Glomerular visceral epithelial cell (primary cell): ENCODE results near the gene ERVFRD-1.
A peak's percentile ranks its signal among the peaks of the same experiment; 100 is the strongest.

Experiments used
- DNase-seq: peaks from one replicate; pipeline ENCODE4 v3.0.0-alpha.2; 2016; ENCODE audit errors: extremely low spot score

ERVFRD-1 gene

DNA sequence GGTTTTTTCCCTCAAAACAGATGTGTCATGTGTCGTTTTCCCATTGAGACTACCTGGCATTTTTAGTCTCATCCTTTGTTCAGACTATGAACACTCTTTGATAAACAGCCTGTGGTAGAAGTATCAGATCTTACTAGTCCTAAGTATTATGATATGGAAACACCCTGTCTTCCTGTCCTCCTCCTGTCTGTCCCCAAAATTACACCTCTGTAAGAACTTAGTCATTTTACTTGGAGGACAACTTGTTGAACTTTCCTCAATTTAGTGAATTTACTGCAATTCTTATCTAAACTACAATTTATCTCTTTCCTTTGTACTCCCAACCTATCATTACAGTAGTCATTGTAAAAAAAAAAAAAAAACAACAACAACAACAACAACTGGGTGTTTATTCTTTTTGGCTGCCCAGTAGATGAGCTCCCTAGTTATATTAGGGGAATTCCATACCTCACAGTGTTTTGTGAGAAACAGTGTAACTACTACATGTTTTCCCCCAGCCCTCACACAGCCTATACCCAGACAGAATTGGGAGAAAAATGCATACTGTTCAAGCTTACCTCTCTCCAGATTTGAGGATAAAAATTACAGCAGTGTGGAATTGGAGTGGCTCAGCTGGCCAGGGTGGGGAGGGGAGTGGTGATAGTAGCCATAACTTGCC is 18.5 kb upstream of the ERVFRD-1 start:
- DNase-seq, result no peak

DNA sequence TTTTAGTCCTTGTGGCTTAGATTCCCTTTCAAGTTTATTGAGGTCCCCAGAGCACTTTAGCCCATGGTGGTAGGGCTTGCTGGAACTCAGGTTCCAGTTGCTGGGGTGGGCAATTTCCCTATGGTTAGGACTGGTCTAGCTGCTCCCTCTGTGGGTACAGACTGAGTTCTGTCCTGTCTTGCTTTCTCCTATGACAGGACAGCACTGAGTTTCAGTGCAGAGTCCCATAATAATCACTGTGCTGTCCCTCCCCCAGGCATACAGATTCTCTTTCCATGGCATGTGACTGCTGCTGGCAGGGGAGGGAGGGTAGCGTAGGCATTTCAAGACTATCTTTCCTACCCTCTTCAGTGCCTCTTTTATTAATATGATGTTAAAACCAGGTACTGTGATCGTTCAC is 17.1 kb upstream of the ERVFRD-1 start:
- no peak for DNase-seq

DNA sequence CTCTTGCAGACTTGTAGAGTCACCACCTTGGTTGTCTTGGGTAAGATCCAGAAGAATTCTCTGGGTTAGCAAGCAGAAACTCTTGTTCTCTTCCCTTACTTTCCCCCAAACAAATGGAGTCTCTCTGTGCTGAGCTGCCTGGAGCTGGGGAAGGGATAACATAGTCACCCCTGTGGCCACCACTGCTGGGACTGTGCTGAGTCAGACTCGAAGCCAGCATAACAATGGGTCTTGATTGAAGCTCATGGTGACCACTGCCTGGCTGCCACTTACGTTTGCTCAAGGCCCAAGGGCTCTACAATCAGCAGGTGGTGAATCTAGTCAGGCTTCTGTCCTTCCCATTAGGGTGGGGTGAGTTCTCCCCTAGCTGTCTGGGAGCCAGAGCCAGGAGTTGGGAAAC is 15.4 kb upstream of the ERVFRD-1 start:
- no peak for DNase-seq

DNA sequence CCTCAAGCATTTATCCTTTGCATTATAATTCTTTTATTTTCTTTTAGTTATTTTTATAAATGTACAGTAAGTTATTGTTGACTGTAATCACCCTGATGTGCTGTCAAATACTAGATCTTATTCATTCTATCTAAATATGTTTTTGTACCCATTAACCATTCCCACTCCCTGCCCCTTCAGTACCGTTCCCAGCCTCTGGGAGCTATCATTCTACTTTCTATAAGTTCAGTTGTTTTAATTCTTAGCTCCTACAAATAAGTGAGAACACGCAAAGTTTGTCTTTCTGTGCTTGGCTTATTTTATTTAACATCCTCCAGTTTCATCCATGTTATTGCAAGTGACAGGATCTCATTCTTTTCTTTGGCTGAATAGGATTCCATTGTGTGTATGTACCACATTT is 12.5 kb upstream of the ERVFRD-1 start:
- DNase-seq, result no peak

DNA sequence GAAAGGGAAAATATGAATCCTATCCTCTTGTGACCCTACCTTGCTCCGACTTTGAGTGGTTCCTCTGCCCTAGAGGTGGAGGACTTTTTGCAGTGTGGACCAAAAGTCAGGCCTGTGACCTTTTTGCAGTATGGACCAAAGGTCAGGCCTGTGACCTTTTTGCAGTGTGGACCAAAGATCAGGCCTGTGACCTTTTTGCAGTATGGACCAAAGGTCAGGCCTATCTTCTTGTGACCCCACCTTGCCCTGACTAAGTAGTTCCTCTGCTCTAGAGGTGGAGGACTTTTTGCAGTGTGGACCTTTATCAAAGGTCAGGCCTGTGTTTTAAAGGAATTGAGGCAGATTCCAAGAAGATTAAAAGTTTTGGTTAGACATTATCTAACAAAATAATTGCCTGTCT is 10.9 kb upstream of the ERVFRD-1 start:
- no peak for DNase-seq

DNA sequence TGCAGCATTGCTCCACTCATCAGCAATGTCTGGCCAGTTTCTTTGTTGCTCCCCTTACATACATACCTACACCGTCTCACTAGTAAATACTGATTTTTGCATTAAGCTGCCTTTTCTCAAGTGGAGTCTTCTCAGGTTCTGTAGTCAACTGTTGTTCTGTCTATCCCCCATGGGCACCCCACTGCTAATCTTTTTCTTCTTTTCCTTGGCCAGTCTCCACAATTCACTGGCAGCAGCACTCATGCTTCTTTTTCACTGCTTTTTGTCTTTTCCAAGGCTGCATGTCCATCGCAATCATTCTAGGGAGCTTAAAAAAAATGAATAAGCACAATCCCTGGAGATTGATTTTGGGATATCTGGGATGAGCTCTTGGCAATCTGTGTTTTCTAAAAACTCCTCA is 10.3 kb upstream of the ERVFRD-1 start:
- DNase-seq, result no peak

DNA sequence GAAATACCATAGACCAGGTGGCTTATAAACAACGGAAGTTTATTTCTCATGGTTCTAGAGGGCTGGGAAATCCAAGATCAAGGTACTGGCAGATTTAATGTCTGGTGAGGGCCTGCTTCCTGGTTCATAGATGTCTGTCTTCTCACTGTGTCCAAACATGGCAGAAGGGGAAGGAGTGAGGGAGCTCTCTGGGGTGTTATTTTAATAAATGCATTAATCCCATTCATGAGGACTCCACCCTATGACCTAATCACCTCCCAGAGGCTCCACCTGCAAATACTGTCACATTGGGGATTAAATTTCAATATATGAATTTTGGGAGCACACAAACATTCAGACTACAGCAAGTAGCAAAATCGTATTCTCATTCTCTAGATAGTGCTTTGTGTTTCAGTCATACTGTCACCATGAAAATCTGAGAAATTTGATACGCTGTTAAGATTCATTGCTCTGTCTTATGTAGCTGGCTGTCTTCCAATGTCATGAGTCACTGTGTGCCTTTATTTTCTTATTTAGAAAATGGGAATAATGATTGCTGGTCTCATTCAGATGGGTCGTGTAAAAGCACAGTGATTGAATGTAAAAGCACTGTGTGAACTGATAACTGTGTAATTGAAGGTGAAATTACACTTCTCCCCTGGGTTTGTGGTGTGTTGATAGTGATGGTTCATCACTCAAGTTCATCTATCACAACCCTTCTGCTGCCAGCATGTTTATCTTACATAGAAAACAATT is 8.9 kb upstream of the ERVFRD-1 start:
- peak; percentile 19 for DNase-seq

DNA sequence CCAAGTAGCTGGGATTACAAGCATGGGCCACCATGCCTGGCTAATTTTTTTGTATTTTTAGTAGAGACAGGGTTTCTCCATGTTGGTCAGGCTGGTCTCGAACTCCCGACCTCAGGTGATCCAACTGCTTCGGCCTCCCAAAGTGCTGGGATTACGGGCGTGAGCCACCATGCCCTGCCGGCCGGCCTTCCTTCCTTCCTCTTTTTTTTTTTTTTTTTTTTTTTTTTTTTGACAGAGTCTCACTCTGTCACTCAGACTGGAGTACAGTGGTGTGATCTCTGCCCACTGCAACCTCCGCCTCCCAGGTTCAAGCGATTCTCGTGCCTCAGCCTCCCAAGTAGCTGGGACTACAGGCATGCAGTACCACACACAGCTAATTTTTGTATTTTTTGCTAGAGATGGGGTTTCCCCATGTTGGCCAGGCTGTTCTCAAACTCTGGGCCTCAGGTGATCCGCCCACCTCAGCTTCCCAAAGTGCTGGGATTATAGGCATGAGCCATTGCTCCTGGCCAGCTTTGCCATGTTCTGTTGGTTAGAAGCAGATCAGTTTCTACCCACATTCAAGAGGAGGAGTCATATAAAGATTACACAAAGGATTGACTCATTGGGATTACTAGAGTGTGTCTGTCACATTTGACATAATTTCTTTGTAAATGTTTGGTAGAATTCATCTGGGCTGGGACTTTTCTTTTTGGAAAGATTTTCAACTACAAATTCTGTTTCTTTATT is 4.4 kb upstream of the ERVFRD-1 start:
- peak; percentile 61 for DNase-seq

DNA sequence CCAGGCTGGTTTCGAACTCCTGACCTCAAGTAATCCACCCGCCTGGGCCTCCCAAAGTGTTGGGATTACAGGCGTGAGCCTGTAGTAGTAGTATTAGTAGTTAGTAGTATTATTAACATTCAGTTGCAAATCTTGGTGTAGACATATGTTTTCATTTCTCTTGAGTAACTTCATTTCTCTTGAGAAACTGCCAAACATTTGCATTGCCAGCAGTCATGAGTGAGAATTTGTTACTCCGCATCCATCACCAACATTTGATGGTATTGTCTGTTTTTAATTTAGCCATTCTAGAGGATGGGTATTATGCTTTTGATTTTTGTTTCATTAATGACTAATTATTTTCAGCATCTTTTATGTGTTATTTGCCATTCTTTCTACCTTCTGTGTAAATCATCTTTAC is 1.5 kb upstream of the ERVFRD-1 start:
- DNase-seq, result no peak

DNA sequence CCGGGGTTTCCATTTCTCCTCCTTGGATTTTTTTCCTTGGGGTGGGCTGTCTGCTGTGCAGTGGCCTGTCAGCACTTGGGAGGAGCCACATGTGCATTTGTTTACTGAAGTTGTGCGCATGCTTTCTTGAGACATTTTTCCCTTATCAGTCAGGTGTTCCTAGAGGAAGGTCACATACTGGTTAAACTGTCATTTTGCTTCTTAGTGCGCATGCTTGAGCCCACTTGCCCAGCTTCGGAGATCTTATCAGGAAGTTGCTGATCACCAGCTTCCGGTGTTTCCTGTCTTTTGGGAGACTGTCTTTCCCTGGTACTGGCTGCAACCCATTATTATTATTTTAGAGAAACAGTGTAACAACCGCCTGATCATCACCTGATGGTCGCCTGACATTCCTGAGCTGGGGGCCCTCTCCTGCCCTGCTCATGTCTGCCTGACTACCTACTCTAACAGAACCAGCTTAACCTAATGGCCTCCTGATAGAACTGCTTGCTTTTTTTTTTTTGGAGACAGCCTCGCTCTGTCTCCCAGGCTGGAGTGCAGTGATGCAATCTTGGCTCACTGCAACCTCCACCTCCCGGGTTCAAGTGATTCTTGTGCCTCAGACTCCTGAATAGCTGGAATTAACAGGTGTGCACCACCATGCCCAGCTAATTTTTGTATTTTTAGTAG is 378 bp upstream of the ERVFRD-1 start:
- DNase-seq, result no peak

DNA sequence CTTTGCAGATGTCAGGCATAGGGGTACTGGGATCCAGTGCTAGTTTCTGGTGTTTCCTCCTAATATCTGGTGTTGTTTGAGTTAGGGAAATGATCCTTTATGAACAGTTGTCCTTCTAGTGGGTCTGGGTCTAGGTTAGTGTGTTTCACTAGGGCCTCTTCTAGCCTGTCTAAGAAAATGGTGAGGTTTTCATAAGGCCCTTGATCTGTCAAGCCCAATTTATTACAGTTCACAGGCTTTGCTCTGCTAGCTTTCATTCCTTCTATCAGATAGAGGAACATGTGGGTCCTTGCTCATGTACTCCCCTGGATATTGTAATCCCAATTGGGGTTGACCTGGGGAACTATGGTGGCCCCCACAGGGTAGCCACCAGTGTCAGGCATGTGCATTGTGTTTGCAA is 2.8 kb downstream of the ERVFRD-1 start:
- no peak for DNase-seq

DNA sequence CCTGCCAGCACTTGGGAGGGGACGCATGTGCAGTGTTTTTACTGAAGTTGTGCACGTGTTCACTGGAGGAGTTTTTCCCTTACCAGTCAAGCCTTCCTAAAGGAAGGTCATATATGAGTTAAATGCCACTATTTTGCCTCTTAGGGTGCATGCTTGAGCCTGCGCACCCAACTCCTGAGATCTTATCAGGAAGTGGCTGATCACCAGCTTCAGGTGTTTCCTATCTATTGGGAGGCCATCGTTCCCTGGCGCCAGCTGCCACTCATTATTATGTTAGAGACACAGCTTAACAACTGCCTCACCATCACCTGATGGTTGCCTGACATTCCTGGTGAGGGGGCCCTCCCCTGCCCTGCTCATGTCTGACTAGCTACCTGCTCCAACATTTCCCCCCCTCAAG is 8.5 kb downstream of the ERVFRD-1 start:
- DNase-seq, result no peak

DNA sequence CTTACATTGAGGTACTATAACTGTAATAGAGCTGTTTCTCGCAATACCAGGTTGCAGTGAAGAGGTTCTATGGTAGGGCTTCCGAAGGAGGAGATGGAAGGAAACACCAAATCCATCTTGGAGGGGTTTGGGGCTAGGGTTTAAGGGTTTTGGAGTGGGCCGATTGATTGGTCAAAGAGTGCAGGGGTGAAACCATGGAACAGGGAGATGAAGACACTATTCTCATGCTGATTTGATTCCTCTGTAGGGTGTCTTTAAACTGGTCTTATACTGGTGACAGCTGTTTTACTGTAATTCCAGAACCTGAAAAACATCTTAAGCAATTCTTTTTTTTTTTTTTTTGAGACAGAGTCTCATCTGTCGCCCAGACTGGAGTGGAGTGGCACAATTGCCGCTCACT is 10.1 kb downstream of the ERVFRD-1 start:
- no peak for DNase-seq

DNA sequence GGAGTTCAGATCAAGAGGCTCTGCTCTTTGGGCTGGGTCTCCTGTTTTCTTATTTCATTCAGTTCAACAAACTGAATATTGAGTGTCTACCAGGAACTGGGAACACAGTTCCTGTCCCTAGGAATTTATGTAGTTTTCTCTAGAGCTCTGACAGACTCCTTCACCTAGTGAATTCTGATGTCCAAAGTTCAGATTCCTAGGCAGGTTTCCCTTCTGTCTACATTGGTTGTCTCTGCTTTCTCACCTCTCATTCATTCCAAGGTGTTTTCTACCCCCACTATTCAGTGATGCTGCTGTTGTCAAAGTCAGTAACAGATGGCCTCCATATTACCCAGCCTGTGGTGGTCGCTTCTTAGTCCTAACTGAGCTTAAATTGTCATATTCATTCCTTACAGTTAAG is 13.5 kb downstream of the ERVFRD-1 start:
- DNase-seq, result no peak

DNA sequence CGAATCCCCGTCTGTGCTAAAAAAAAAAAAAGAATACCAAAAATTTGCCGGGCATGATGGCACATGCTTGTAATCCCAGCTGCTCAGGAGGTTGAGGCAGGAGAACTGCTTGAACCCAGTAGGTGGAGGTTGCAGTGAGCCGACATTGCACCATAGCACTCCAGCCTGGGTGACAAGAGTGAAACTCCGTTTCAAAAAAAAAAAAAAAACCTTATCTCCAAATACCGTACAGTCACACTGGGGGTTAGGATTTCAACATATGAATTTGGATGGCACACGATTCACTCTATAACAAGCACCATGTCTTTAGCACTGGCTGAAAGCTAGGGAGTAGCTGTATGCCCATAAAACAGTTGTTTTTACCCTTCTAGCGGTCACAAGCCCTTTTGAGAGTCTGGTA is 14.0 kb downstream of the ERVFRD-1 start:
- DNase-seq, result no peak

DNA sequence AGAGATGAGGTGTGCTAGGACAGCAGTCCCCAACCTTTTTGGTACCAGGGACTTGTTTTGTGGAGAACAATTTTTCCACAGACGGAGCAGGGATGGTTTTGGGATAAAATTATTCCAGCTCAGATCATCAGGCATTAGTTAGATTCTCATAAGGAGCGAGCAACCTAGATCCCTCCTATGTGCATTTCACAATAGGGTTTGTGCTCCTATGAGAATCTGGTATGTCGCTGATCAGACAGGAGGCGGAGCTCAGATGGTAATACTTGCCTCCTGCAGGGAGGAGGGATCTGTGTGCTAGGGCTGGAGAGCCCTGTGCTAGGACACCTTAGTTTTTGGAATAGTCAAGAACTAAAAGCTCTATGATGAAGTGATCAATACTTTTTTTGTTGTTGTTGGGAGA is 15.4 kb downstream of the ERVFRD-1 start:
- peak; percentile 18 for DNase-seq

DNA sequence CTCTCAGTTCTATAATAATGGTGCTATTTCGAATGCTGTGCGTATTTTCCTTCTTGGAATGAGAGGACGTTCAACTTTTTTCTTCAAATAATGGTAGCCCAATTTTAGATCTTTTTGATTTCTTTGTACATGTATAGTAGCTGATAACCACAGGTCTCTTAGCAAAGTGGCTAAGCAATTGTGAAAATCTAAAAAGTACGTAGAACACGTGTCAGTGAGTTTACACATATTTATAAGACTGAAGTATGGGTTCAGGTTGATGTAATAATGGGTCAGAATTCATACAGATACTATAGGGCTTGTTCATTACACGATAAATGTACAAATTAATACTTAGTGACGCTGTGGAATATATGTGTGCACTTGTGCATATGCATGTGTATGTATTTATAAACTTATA is 16.6 kb downstream of the ERVFRD-1 start:
- DNase-seq, result no peak

DNA sequence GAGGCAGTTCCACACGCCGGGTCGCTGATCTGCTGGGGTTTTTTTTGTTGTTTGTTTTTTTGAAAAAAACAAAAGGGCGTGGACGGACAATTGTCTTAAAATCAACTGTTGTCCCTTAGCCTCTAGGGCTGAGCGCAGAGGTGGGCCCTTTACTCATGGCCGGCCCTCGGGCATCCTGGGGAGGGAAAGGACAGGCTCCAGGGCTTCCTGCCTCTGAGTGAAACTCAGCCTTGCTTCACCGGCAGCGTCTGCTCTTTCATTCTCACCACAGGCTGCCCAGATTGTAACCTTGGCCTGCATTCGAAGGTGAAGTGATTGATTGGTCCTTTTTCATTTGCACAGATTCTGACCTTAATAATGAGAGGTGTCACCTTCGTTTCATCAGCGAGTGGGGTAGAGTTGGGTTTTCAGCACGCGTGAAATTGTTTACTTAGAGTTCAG is 17.1 kb downstream of the ERVFRD-1 start:
- DNase-seq, result peak; percentile 60

DNA sequence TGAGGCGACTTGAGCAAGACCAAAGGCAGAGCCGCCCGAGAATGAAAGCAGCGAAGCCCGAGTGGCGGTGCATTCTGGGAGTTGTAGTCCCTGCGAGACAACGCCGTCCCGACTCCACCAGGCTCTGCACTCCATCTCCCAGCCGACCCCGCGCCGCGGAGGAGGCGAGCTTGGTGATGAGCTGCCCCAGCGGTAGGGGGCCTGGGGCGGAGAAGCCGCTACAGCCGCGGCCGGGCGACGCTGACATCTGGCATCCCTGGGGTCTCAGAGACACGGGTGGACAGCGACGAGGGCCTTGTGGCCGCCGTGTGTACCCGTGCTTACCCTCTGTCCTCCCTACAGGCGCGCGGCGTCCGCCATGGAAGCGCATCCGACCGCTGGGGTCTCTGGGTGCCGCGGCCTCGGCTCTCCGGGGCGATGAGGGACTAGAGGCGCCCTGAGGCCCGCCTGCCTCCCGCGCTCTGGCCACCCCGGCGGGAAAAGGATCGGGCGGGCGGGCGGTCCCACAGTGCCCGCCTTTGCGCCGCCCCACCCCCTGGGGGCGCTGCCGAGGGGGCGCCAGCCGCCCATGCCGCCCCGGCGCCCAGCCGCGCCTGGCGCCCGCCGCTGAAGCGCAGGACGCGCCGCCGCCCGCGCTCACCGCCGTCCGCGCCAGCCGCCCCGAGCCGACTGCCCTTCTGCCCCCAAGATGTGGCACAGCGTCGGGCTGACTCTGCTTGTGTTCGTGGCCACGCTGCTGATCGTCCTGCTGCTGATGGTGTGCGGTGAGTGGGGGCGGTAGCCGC is 17.7 kb downstream of the ERVFRD-1 start, which contains the start of gene SMIM13:
Gene SMIM13 (plus strand): TSS at position 209 of the 785 bp plus-strand sequence. CDS start 480 bp downstream, at position 689.
- DNase-seq, result peak; percentile 98

DNA sequence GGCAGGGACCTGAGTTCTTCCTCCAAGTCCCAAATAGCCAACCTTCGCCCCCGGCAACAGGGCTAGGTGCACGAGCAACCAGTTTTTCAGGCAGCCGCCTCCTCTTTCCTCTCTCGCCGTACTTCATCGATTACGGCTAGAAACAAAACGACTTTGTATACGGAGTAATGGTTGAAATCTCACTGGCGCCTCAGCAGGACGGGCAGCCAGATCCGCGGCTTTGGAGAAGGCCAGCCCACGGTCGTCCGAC is 18.2 kb downstream of the ERVFRD-1 start:
- DNase-seq, result no peak

DNA sequence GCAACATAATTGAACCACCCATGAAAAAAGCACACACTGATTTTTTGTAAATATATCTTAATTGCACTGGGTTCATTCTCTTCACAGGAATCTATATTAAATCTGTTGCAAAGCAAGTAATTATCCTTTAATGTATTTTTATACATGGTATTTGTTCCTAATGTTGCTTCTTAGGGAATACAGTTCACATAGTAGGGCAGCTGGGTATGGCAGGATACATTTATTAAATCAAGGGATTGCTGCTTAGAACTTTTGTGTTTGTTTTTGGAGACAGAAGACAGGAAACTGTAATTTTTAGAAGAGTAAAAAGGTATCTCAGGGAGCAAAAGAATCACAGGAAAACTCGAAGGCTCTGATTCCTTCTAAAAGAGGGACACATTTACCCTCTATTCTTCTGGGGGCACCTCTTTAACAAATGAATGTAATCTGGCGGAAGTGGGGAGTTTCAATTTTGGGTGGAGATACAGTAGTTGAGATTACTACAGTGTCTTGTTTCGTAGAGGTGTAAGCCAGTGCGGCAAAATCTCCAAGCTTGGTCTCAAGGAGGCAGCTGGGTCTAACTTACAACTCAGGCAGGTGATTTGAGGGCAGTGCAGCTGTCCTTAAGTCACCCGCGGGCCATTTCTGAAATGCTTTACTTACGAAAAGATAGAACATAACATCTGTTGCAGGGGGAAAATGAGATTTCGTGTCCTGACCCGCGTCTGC is 18.7 kb downstream of the ERVFRD-1 start:
- DNase-seq, result no peak
